Stimulated activated CD4-positive, alpha-beta T cell treated with anti-CD3 and anti-CD28 coated beads, TNF-alpha, amount 100 ng/mL, for 24 hours (primary cell): ENCODE data around the gene FSTL3.
"Not testable (repeated sequence)": the region's sequence is repeated elsewhere in the genome, so short reads cannot be mapped to it uniquely, and the experiment has no call there.

Experiments used
- DNase-seq, 3 experiments: peaks; one replicate each; pipeline ENCODE4 v3.0.0-alpha.2; 2020; ENCODE audit warnings: low read depth in 3 of 3

Gene FSTL3

DNA sequence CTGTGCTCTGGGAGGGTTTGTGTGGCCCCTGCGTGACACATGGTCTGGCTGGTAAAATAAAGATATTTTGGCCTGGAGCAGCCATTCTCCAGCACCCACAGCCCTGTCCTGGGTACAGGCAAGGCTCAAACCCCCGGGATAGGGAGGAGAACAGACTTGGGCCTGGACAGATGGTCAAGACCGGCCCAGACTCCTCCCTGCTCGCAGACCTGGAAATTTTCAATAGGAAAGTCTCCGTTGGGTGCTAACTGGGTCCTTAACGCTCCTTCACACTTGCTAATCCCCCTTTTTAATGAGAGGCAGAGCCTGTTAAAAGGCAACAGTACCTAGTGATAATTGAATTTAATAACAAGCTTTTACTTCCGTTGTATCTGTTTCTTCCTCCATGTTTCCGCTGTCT lies 35.1 kb downstream of the FSTL3 start:
- no peak for DNase-seq

- no peak for DNase-seq
Observed at GRCh38 chr19:715347-715746, 39.2 kb downstream of the FSTL3 start.

- no peak for DNase-seq
Observed at GRCh38 chr19:718251-718951, 42.2 kb downstream of the FSTL3 start.

DNA sequence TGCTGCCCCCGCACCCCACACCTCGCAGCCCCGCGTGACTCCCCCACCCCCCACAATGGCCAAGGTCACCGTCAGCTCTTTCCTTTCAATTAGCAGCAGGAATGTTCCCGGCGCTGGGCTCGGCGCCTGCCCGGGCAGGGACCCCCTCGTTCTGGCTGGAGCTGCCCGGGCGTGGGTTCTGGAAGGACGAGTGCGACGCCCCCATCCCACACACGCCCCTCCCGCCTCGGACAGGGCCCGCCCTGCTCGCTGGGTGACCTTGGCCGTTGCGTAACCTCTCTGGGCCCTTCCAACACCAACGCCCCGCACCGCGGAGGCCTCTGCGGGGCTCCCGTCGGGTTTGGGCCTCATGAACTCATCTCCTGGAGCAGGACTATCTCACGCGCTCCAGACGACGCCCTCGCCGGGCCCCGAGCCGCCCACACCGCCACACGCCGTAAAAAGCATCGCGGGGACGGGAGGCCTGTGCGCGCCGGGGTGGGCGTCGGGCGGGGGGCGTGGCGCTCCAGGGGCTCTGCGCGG lies 42.9 kb downstream of the FSTL3 start:
- DNase-seq = no peak

- DNase-seq = no peak
Observed at GRCh38 chr19:719636-720344, 43.6 kb downstream of the FSTL3 start.

DNA sequence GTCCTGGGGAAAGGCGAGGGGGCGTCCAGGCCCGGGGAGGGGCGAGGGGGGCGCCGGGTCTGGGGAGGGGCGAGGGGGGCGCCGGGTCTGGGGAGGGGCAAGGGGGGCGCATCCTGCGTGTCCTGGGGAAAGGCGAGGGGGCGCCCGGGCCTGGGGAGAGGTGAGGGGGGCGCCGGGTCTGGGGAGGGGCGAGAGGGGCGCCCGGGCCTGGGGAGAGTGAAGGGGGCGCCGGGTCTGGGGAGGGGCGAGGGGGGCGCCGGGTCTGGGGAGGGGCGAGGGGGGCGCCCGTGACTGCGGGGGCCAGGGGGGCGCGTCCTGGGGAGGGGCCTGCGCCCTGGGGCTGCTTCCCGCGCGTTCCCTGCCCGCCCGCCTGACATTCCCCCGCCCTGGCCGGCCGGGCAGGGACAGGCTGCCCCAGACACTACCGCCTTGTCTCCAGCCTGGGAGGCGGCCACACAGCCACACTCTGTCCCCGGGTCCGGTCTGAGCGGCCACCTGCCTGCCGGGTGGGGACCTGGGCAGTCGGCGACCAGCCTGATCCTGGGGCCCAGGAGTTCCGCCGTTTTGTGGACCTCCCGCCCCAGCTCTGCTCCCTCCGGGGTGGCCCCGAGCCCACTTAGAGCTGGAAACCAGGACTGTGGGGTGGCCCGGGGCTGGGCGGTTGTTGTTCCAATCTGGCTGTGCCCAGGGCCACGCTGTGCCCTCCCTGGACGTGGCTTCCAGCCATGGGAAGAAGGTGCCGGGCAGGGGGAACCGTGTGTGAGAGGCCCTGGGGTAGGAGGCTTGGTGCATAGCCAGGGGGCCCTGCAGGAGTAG lies 44.4 kb downstream of the FSTL3 start:
- no peak for DNase-seq

GRCh38 chr19:722553-723101 lies 46.4 kb downstream of the FSTL3 start:
- no peak for DNase-seq

- no peak for DNase-seq
Observed at GRCh38 chr19:723247-723646, 47.1 kb downstream of the FSTL3 start.

DNA sequence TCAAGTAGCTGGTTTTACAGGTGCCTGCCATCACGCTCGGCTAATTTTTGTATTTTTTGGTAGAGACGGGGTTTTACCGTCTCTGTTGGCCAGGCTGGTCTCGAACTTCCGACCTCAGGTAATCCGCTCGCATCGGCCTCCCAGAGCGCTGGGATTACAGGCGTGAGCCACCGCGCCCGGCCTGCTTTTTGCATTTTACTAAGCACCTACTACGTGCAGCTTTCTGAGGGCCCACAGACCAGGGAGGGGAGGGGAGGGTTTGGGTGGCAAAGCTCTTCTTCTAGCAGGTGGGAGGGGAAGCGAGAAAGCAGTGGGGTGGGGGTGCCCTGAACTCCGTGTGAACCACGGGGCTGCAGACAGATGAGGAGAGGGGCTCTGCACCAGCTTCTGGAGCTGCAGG lies 47.5 kb downstream of the FSTL3 start:
- DNase-seq = no peak

- DNase-seq = no peak
Observed at GRCh38 chr19:725461-726089, 49.4 kb downstream of the FSTL3 start.

DNA sequence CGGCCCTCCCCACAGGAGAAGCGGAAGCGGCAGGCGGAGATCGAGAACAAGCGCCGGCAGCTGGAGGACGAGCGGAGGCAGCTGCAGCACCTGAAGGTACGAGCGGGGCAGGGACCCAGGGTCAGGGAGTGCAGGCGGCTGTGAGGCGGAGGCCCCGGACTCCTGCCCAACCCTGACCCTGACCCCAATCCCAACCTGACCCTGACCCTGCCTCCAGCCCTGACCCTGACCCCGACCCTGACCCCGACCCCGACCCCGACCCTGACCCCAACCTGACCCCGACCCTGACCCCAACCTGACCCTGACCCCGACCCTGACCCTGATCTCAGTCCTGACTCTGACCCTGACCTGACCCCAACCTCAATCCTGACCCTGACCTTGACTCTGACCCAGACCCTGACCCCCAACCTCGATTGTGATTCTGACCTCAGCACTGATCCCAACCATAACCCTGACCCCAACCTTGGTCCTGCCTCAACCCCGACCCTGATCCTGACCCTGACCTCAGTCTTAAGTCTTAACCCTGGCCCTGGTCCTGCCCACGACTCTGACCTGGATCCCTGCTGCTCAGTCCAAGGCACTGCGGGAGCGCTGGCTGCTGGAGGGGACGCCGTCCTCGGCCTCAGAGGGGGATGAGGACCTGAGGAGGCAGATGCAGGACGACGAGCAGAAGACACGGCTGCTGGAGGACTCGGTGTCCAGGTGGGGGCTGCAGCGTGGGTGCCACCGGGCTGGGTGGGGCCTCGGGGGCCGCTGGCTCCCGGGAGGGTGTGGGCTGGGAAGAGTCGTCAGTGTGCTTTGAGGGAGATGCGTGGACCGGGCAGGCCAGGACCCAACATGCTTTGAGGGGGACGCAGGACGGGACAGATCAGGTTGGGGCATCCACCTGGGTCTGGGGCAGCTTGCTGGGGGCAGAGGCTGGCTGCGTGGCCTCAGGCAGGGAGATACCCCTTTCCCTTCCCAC lies 51.1 kb downstream of the FSTL3 start:
- no peak for DNase-seq

DNA sequence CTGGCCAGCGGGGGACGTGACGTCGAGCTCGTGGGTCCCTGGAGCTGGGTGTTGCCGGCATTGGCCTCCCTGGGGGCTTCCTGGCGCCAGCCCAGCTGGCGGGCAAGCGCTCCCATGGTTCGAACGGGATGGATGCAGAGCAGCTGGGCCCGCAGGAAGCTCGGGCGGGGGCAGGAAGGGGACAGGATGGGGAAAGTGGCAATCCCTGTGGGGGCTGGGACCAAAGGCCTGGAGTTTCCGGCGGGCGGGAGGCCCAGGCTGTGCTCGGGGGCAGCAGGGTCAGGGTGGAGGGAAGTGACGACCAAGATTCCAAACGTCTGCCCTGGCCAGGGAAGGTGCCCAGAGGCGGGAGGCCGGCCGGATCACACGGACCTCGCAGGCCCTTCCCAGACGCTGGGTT lies 51.8 kb downstream of the FSTL3 start:
- no peak for DNase-seq

DNA sequence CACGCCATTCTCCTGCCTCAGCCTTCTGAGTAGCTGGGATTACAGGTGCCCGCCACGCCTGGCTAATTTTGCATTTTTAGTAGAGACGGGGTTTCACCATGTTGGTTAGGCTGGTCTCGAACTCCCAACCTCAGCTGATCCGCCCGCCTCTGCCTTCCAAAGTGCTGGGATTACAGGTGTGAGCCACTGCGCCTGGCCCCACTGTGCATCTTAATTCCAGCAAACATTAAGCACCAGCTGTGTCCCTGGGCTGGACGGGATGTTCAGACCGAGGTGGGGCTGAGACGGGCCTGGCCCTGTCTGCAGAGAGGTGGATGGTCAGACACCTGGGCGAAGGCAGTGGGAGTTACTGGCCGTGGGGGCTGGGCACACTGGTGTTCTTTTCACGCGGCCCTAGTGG lies 53.4 kb downstream of the FSTL3 start:
- not testable (repeated sequence) for DNase-seq

GRCh38 chr19:729965-730668 lies 53.9 kb downstream of the FSTL3 start:
- no peak for DNase-seq

DNA sequence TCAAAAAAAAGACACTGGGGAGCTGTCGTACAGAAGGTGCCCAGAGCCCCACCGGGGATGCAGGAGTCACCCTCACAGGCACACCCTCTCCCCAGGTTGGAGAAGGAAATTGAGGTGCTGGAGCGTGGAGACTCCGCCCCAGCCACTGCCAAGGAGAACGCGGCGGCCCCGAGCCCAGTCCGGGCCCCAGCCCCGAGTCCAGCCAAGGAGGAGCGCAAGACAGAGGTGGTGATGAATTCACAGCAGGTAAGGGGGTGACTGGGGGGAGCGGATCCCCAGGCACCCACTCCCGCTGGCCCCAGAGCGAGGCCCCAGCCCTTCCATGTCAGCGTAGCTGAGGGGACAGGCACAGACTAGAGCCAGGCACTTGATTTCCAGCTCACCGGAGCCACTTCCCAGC lies 54.8 kb downstream of the FSTL3 start:
- no peak for DNase-seq

DNA sequence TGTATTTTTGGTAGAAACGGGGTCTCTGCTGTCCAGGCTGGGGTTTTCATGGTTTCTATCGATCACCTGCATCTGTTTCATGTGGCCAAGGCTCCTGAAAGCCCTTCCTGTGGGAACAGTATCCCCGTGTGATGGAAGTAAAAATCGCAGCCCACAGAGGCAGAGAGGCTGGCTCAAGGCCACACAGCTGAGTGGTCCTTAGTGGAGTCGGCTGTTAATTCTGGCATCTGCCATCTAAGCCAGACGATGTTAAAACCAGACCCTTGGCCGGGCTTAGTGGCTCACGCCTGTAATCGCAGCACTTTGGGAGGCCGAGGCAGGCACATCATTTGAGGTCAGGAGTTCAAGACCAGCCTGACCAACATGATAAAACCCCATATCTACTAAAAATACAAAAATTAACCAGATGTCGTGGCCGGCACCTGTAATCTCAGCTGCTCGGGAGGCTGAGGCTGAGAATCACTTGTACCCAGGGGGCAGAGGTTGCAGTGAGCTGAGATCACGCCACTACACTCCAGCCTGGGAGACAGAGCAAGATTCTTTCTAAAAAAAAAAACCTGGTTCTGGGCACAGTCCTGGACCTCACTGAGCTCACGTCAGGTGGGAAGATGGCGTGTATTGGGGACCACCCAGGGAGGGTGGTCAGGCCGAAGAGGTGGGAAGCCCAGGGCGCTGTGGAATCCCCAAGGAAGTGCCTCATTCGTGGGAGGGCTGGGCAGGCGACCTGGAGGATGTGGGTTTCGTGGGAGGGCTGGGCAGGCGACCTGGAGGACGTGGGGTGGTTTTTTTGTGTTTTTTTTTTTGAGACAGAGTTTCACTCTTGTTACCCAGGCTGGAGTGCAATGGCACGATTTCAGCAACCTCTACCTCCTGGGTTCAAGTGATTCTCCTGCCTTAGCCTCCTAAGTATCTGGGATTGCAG lies 56.2 kb downstream of the FSTL3 start:
- no peak for DNase-seq
